Activated naive CD4-positive, alpha-beta T cell (primary cell): ENCODE measurements around the gene ITGB1BP2.
"Not testable (repeated sequence)": the region's sequence is repeated elsewhere in the genome, so short reads cannot be mapped to it uniquely, and the experiment has no call there.

ENCODE experiments used
- DNase-seq, 4 experiments: peaks; one replicate each; lab custom pipeline; 2025; lab: John Stamatoyannopoulos, UW

ITGB1BP2 gene

GRCh38 chrX:71302461-71303213 lies 1.1 kb downstream of the ITGB1BP2 start:
- no peak for DNase-seq

- DNase-seq: no peak
Measured at GRCh38 chrX:71304561-71304960, 3.0 kb downstream of the ITGB1BP2 start.

- DNase-seq: no peak
Measured at GRCh38 chrX:71315917-71316316, 14.4 kb downstream of the ITGB1BP2 start.

GRCh38 chrX:71316959-71317358 lies 15.4 kb downstream of the ITGB1BP2 start:
- not testable (repeated sequence) for DNase-seq

GRCh38 chrX:71320126-71320525 lies 18.6 kb downstream of the ITGB1BP2 start:
- no peak for DNase-seq

GRCh38 chrX:71321731-71322130 lies 20.2 kb downstream of the ITGB1BP2 start:
- no peak for DNase-seq

GRCh38 chrX:71324452-71324851 lies 22.9 kb downstream of the ITGB1BP2 start:
- DNase-seq: not testable (repeated sequence)

- DNase-seq: no peak
Measured at GRCh38 chrX:71326394-71326793, 24.8 kb downstream of the ITGB1BP2 start.

- not testable (repeated sequence) for DNase-seq
Measured at GRCh38 chrX:71349151-71349665, 47.7 kb downstream of the ITGB1BP2 start.

- DNase-seq: not testable (repeated sequence)
Measured at GRCh38 chrX:71349867-71350266, 48.3 kb downstream of the ITGB1BP2 start.

GRCh38 chrX:71352439-71352838 lies 50.9 kb downstream of the ITGB1BP2 start:
- not testable (repeated sequence) for DNase-seq
